HUES64 (cell line): ENCODE results near the gene VPS33B.
"Not testable (repeated sequence)": the region's sequence is repeated elsewhere in the genome, so short reads cannot be mapped to it uniquely, and the experiment has no call there.

Experiments used
- H3K27ac ChIP-seq: 2 replicates; pipeline ENCODE4 v1.7.0; 2013; ENCODE audit warnings: low read depth, low read length, inconsistent platforms
- H3K27me3 ChIP-seq: 2 replicates; pipeline ENCODE4 v1.6.1; 2013; ENCODE audit warnings: mild to moderate bottlenecking, low read length; ENCODE audit not compliant: insufficient read depth
- H3K36me3 ChIP-seq: 2 replicates; pipeline ENCODE4 v1.6.1; 2013; ENCODE audit warnings: mild to moderate bottlenecking, low read length; ENCODE audit not compliant: insufficient read depth
- H3K4me1 ChIP-seq: 2 replicates; pipeline ENCODE4 v1.6.1; 2013; ENCODE audit warnings: mild to moderate bottlenecking, low read length, moderate library complexity; ENCODE audit not compliant: insufficient read depth
- H3K4me3 ChIP-seq: 2 replicates; pipeline ENCODE4 v1.5.1; 2013; ENCODE audit warnings: mild to moderate bottlenecking, low read length, moderate library complexity
- H3K9ac ChIP-seq: 2 replicates; pipeline ENCODE4 v1.6.1; 2013; ENCODE audit warnings: mild to moderate bottlenecking, low read depth, low read length
- H3K9me3 ChIP-seq: 2 replicates; pipeline ENCODE4 v1.6.1; 2013; ENCODE audit warnings: low read depth, low read length; ENCODE audit not compliant: insufficient read depth
- WGBS: fragments of 150-250, 120-280 bp; methylation state at CpG from one replicate; pipeline ENCODE4 v1.1.7; 2013; ENCODE audit warnings: missing lambda C conversion rate; 5-methylcytosine and 5-hydroxymethylcytosine counted together

VPS33B gene

DNA sequence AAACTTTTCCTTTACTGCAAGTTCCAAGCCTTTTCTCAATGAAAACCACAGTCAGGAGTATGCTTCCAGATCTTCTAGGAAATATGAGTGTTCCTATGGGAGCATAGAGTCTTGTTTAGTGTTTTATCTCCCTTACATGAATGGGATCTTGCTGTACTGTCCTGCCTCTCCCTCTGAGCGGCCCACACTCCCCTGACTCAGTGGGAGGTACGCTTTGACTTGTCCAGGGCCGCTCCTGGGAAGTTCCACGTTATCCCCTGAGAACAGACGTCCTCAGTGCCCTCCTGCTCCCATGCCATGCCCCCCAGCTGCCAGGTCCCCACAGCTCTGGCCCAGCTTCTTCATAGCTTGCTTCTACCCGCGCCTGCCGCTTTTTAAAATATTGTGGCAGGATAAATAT lies 28.9 kb upstream of the VPS33B start:
- no peak overlapping the region for H3K27ac ChIP-seq
- H3K27me3 ChIP-seq, result peaks cover 3% of the 10 kb centered on the region; the same call in 1 of the 2 replicates
- H3K4me1 ChIP-seq, result no peaks in the 10 kb centered on the region
- no peaks in the 10 kb centered on the region for H3K9me3 ChIP-seq
- H3K9ac ChIP-seq, result no peak overlapping the region
- H3K4me3 ChIP-seq, result no peak overlapping the region
- H3K36me3 ChIP-seq, result no peaks in the 10 kb centered on the region
- whole genome bisulfite sequencing, result 67% methylated on average over 7 of the region's 8 CpGs

- H3K27ac ChIP-seq, result no peak overlapping the region
- 88% methylated on average over 4 of the region's 4 CpGs for WGBS
- no peak overlapping the region for H3K9ac ChIP-seq
- no peaks in the 10 kb centered on the region for H3K9me3 ChIP-seq
- peaks cover 2% of the 10 kb centered on the region; the same call in 1 of the 2 replicates for H3K27me3 ChIP-seq
- no peaks in the 10 kb centered on the region for H3K36me3 ChIP-seq
- no peak overlapping the region for H3K4me3 ChIP-seq
- H3K4me1 ChIP-seq, result no peaks in the 10 kb centered on the region
Observed at GRCh38 chr15:91050128-91050455, 27.7 kb upstream of the VPS33B start.

- 54% methylated on average over 12 of the region's 12 CpGs for WGBS
- no peaks in the 10 kb centered on the region for H3K27me3 ChIP-seq
- no peaks in the 10 kb centered on the region for H3K4me1 ChIP-seq
- no peaks in the 10 kb centered on the region for H3K9me3 ChIP-seq
- H3K9ac ChIP-seq, result no peak overlapping the region
- no peak overlapping the region for H3K27ac ChIP-seq
- H3K4me3 ChIP-seq, result no peak overlapping the region
- H3K36me3 ChIP-seq, result no peaks in the 10 kb centered on the region
Observed at GRCh38 chr15:91049378-91050127, 27.2 kb upstream of the VPS33B start.

- Histone ChIP-seq H3K4me1 (no peaks in the 10 kb centered on the region), H3K9me3 (no peaks in the 10 kb centered on the region), H3K27ac (no peak overlapping the region), H3K4me3 (no peak overlapping the region), H3K27me3 (no peaks in the 10 kb centered on the region), H3K9ac (no peak overlapping the region), H3K36me3 (no peaks in the 10 kb centered on the region)
- 62% methylated on average over 3 of the region's 4 CpGs for WGBS
Observed at GRCh38 chr15:91047545-91048199, 25.3 kb upstream of the VPS33B start.

DNA sequence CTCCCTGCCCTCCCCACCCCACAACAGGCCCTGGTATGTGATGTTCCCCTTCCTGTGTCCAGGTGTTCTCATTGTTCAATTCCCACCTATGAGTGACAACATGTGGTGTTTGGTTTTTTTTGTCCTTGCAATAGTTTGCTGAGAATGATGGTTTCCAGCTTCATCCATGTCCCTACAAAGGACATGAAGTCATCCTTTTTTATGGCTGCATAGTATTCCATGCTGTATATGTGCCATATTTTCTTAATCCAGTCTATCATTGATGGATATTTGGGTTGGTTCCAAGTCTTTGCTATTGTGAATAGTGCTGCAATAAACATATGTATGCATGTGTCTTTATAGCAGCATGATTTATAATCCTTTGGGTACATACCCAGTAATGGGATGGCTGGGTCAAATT lies 23.7 kb upstream of the VPS33B start:
- not testable (repeated sequence) for H3K9me3 ChIP-seq, H3K4me1 ChIP-seq, H3K4me3 ChIP-seq, H3K36me3 ChIP-seq, H3K27me3 ChIP-seq, H3K27ac ChIP-seq, H3K9ac ChIP-seq

DNA sequence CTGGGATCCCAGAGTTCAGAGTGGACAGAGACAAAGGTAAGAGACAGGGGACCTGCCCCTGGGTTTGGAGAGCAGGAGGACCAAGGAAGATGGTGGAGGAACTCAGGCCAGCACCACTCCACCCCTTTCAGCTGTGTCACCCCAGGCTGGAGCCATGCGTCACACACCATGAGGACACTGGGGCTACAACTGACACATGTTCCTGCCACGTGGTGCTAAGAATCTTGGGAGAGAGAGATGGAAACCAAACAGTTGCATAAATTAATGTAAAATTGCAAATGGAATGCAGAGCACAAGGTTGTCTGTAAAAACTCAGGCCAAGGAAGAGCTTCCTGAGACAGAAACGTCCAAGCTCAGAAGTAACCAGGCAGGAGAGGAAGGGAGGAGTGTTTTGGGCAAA lies 22.7 kb upstream of the VPS33B start:
- Histone ChIP-seq H3K9ac (no peak overlapping the region), H3K27ac (no peak overlapping the region), H3K27me3 (no peaks in the 10 kb centered on the region), H3K9me3 (no peaks in the 10 kb centered on the region), H3K4me1 (no peaks in the 10 kb centered on the region), H3K4me3 (no peak overlapping the region), H3K36me3 (no peaks in the 10 kb centered on the region)
- WGBS, result 75% methylated on average over 3 of the region's 3 CpGs

DNA sequence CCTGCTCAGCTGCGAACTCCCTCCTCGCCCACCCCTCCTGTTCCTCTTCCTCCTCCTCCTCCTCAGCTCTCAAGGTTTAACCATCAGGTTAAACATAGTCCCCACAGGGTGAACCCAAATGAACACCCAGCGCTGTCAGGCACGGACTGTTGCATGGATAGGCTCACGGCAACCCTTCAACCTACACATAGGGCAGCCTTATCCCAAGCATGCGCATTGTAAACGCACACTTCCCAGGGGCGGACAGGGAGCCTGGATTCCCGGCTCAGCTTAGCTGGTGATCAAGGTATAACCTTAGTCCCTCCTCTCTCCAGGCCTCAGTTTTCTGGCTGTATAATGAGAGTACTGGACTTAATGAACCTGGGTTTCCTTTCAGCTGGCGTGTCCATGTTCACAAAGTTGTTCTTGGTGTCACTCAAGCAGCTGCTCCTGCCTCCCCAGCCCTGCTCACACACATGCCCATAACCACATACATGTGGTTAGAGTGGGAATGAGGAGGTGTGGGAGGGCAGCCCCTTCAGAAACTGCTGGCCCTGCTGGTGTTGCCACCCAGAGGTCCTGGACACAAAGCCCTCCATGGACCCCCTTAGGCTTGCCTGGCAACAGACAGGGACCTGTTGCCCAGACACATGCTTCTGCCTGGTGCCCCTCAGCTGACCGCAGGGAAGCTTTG lies 20.9 kb upstream of the VPS33B start:
- WGBS, result 89% methylated on average over 11 of the region's 11 CpGs
- H3K4me3 ChIP-seq, result no peak overlapping the region
- no peaks in the 10 kb centered on the region for H3K9me3 ChIP-seq
- no peaks in the 10 kb centered on the region for H3K27me3 ChIP-seq
- H3K9ac ChIP-seq, result no peak overlapping the region
- no peaks in the 10 kb centered on the region for H3K4me1 ChIP-seq
- H3K27ac ChIP-seq, result no peak overlapping the region
- no peaks in the 10 kb centered on the region for H3K36me3 ChIP-seq

GRCh38 chr15:91040856-91041255 lies 18.5 kb upstream of the VPS33B start:
- WGBS, result 87% methylated on average over 7 of the region's 8 CpGs
- Histone ChIP-seq H3K4me1 (no peaks in the 10 kb centered on the region), H3K4me3 (no peak overlapping the region), H3K9me3 (no peaks in the 10 kb centered on the region), H3K27ac (no peak overlapping the region), H3K36me3 (no peaks in the 10 kb centered on the region), H3K9ac (no peak overlapping the region), H3K27me3 (no peaks in the 10 kb centered on the region)

GRCh38 chr15:91039996-91040395 lies 17.6 kb upstream of the VPS33B start:
- Histone ChIP-seq H3K36me3 (no peaks in the 10 kb centered on the region), H3K4me1 (no peaks in the 10 kb centered on the region), H3K9ac (no peak overlapping the region), H3K4me3 (no peak overlapping the region), H3K9me3 (no peaks in the 10 kb centered on the region), H3K27me3 (no peaks in the 10 kb centered on the region), H3K27ac (no peak overlapping the region)
- 91% methylated on average over 3 of the region's 3 CpGs for whole genome bisulfite sequencing

DNA sequence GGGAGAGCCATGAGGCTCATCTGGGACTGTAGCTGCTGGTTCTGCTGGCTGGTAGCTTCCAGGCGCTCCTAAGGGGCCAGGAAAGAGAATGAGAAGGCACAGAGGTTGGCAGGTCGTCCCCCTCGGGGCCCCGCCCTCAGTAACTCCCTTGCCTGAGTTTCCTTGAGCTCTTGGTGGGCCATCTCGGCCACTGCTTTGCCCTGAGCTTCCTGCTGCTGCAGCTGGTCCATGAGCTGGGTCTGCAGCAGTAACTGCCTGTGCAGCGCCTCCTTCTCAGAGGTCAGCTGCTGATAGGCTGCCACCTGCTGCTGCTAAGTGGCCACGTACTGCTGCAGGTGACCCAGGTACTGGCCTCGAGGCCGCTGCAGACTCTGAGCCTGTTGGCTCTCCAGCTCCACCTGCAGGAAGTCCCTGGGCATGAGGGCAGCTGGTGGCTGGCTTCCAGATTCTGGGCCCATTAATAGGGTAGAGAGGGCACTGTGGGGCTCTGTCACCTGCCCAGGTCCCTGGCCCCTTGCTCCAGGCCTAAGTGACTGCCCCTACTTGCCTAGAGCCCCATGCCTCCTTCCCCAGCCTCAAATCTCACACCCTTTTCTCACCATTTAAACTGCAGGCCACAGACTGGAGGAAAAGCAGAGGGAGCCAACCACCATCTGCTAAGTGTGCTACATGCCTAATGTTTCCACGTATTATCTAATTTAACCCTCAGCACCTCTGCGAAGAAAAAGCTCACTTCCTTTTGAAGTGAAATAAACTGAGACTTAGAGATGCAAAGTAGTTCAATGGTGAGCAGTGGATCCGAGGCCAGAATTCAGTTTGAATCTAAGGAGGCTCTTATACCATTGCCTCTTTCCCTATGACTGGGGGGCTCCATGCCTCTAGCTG lies 10.8 kb upstream of the VPS33B start:
- Histone ChIP-seq H3K4me3 (peak overlapping the region; percentile 9; the same call in 1 of the 2 replicates), H3K9me3 (no peaks in the 10 kb centered on the region), H3K27me3 (no peaks in the 10 kb centered on the region), H3K9ac (no peak overlapping the region), H3K27ac (no peak overlapping the region), H3K4me1 (no peaks in the 10 kb centered on the region; the same call in 1 of the 2 replicates), H3K36me3 (no peaks in the 10 kb centered on the region)
- WGBS, result 41% methylated on average over 12 of the region's 12 CpGs

- 79% methylated on average over 10 of the region's 10 CpGs for WGBS
- H3K4me1 ChIP-seq, result no peaks in the 10 kb centered on the region; the same call in 1 of the 2 replicates
- no peak overlapping the region for H3K9ac ChIP-seq
Observed at GRCh38 chr15:91031796-91032195, 9.4 kb upstream of the VPS33B start.

More at GRCh38 chr15:91031796-91032195, 9.4 kb upstream of the VPS33B start:
- no peak overlapping the region for H3K27ac ChIP-seq
- no peaks in the 10 kb centered on the region for H3K9me3 ChIP-seq
- no peaks in the 10 kb centered on the region for H3K27me3 ChIP-seq
- no peak overlapping the region for H3K4me3 ChIP-seq
- no peaks in the 10 kb centered on the region for H3K36me3 ChIP-seq
